ENCODE measurements around the gene BTBD19.

Gene BTBD19

DNA sequence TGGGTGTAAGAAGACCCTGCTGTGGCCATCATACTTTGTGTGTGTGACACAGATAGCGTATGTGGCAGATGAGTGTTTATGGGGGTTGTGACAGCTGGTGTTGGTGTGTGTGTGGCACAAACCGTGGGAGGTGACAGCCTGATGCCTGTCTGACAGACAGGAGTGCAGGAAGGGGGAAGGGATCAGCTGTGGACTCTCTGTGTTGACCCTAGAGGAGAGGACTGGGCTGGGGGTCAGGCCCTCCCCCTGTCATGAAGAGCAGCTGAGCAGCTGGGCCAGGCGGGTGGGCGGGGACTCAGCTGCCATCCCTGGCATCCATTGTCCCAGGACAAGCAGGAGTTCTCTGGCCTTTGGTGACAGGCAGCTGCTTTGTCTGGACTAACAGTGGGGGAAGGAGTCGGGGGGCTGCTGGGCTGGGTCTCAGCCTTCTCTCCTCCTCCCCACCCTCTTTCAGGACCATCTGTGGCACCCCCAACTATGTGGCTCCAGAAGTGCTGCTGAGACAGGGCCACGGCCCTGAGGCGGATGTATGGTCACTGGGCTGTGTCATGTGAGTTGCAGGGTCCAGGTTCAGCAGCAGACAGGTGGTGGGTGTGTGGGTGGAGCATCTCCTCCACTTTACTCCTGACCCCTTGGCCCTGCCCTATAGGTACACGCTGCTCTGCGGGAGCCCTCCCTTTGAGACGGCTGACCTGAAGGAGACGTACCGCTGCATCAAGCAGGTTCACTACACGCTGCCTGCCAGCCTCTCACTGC lies 5.8 kb upstream of the BTBD19 start:
- Histone ChIP-seq H3K27ac (ENCODE audit: low read length) (no peak overlapping the region), H3K27me3 (ENCODE audit: insufficient read depth, low read length, poor library complexity) (no peaks in the 10 kb centered on the region), H3K4me2 (ENCODE audit: insufficient read depth, low read length) (peak overlapping the region; percentile 92; the same call in 1 of the 2 replicates), H3K79me2 (ENCODE audit: insufficient read depth, low read length) (no peaks in the 10 kb centered on the region), H3K9ac (ENCODE audit: low read depth, low read length) (no peak overlapping the region), H3K4me1 (ENCODE audit: insufficient read depth, low read length) (peaks cover 34% of the 10 kb centered on the region), H3K9me3 (ENCODE audit: insufficient read depth, low read length, severe bottlenecking) (no peaks in the 10 kb centered on the region), H2AFZ (ENCODE audit: low read depth, low read length) (no peak overlapping the region), H3K4me3 (ENCODE audit: low read depth in 1 of 2, low read length in 2 of 2) (no peak overlapping the region), H3K36me3 (ENCODE audit: insufficient read depth, low read length) (peaks cover 41% of the 10 kb centered on the region), H4K20me1 (ENCODE audit: insufficient read depth, low read length) (no peaks in the 10 kb centered on the region)
- no peak for DNase-seq
- TF ChIP-seq EZH2 (IDR thresholded peaks at IDR 0.05; ENCODE audit: borderline replicate concordance, low read depth, low read length, severe bottlenecking) = no peak
- TF ChIP-seq, protein P1, sequence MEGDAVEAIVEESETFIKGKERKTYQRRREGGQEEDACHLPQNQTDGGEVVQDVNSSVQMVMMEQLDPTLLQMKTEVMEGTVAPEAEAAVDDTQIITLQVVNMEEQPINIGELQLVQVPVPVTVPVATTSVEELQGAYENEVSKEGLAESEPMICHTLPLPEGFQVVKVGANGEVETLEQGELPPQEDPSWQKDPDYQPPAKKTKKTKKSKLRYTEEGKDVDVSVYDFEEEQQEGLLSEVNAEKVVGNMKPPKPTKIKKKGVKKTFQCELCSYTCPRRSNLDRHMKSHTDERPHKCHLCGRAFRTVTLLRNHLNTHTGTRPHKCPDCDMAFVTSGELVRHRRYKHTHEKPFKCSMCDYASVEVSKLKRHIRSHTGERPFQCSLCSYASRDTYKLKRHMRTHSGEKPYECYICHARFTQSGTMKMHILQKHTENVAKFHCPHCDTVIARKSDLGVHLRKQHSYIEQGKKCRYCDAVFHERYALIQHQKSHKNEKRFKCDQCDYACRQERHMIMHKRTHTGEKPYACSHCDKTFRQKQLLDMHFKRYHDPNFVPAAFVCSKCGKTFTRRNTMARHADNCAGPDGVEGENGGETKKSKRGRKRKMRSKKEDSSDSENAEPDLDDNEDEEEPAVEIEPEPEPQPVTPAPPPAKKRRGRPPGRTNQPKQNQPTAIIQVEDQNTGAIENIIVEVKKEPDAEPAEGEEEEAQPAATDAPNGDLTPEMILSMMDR (IDR thresholded peaks at IDR 0.05; ENCODE audit: borderline replicate concordance, extremely low read depth, low read length, poor library complexity, severe bottlenecking) = no peak
- ATAC-seq (ENCODE audit: insufficient read depth, low read depth) = no peak

DNA sequence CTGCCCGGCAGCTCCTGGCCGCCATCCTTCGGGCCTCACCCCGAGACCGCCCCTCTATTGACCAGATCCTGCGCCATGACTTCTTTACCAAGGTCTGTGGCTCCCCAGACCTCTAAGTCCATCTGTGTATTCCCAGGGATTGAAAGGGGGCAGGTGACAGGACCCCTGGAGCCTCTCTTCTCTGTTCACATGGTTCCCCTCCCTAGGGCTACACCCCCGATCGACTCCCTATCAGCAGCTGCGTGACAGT lies 5.3 kb upstream of the BTBD19 start:
- H4K20me1 ChIP-seq (ENCODE audit: insufficient read depth, low read length) = no peaks in the 10 kb centered on the region
- H2AFZ ChIP-seq (ENCODE audit: low read depth, low read length) = no peak overlapping the region
- H3K27me3 ChIP-seq (ENCODE audit: insufficient read depth, low read length, poor library complexity) = no peaks in the 10 kb centered on the region
- DNase-seq = no peak
- H3K79me2 ChIP-seq (ENCODE audit: insufficient read depth, low read length) = no peaks in the 10 kb centered on the region
- H3K9me3 ChIP-seq (ENCODE audit: insufficient read depth, low read length, severe bottlenecking) = no peaks in the 10 kb centered on the region
- H3K4me1 ChIP-seq (ENCODE audit: insufficient read depth, low read length) = peaks cover 37% of the 10 kb centered on the region
- H3K9ac ChIP-seq (ENCODE audit: low read depth, low read length) = no peak overlapping the region
- H3K4me3 ChIP-seq (ENCODE audit: low read depth in 1 of 2, low read length in 2 of 2) = no peak overlapping the region
- H3K36me3 ChIP-seq (ENCODE audit: insufficient read depth, low read length) = peaks cover 41% of the 10 kb centered on the region
- no peak overlapping the region for H3K27ac ChIP-seq (ENCODE audit: low read length)
- no peak for TF ChIP-seq EZH2 (IDR thresholded peaks at IDR 0.05; ENCODE audit: borderline replicate concordance, low read depth, low read length, severe bottlenecking)
- TF ChIP-seq, protein P1 (IDR thresholded peaks at IDR 0.05; ENCODE audit: borderline replicate concordance, extremely low read depth, low read length, poor library complexity, severe bottlenecking) = no peak
- no peak for ATAC-seq (ENCODE audit: insufficient read depth, low read depth)
- no peak overlapping the region for H3K4me2 ChIP-seq (ENCODE audit: insufficient read depth, low read length)

DNA sequence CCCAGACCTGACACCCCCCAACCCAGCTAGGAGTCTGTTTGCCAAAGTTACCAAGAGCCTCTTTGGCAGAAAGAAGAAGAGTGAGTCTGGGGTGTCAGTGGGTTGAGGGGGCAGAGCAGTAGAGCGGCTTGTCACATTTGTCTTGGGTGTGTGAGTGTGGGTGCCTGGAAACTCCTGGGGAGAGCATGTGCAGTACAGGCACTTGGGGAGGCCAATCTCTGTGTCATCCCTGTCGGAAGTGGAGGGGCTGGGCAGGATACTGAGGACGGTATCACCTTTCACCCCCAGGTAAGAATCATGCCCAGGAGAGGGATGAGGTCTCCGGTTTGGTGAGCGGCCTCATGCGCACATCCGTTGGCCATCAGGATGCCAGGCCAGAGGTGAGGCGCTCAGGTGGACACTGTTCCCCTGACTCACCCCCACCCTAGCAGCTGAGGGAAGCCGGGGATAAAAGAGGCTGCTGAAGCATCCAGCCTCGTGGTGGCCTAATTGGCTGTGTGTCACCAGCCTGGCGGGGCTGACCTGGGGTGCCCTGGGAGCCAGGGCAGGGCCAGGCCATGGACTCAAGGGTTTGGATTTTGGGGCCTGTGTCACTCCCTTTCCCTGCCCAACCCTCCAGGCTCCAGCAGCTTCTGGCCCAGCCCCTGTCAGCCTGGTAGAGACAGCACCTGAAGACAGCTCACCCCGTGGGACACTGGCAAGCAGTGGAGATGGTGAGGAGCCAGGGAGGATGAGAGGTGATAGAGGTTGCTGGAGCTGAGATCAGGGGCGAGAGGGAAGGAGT lies 4.8 kb upstream of the BTBD19 start:
- no peaks in the 10 kb centered on the region for H3K9me3 ChIP-seq (ENCODE audit: insufficient read depth, low read length, severe bottlenecking)
- no peak for ATAC-seq (ENCODE audit: insufficient read depth, low read depth)
- peaks cover 41% of the 10 kb centered on the region for H3K4me1 ChIP-seq (ENCODE audit: insufficient read depth, low read length)
- no peak for TF ChIP-seq EZH2 (IDR thresholded peaks at IDR 0.05; ENCODE audit: borderline replicate concordance, low read depth, low read length, severe bottlenecking)
- TF ChIP-seq, protein P1 (IDR thresholded peaks at IDR 0.05; ENCODE audit: borderline replicate concordance, extremely low read depth, low read length, poor library complexity, severe bottlenecking) = no peak
- no peak overlapping the region for H3K4me3 ChIP-seq (ENCODE audit: low read depth in 1 of 2, low read length in 2 of 2)
- DNase-seq = no peak
- no peak overlapping the region for H3K27ac ChIP-seq (ENCODE audit: low read length)
- no peaks in the 10 kb centered on the region for H3K79me2 ChIP-seq (ENCODE audit: insufficient read depth, low read length)
- no peak overlapping the region for H3K9ac ChIP-seq (ENCODE audit: low read depth, low read length)
- no peaks in the 10 kb centered on the region for H4K20me1 ChIP-seq (ENCODE audit: insufficient read depth, low read length)
- H2AFZ ChIP-seq (ENCODE audit: low read depth, low read length) = no peak overlapping the region
- H3K27me3 ChIP-seq (ENCODE audit: insufficient read depth, low read length, poor library complexity) = no peaks in the 10 kb centered on the region
- H3K4me2 ChIP-seq (ENCODE audit: insufficient read depth, low read length) = no peak overlapping the region
- H3K36me3 ChIP-seq (ENCODE audit: insufficient read depth, low read length) = peaks cover 41% of the 10 kb centered on the region
